ENCODE measurements around the gene METRNL. TPM values are rescaled to one million over a fixed set of nuclear protein-coding genes. Genes with fewer than 3 reads are reported as not detected.
A peak's percentile ranks its signal among the peaks of the same experiment; 100 is the strongest.

METRNL gene
- total RNA-seq, 1 donor from 2014 or later: 63.8 TPM

DNA sequence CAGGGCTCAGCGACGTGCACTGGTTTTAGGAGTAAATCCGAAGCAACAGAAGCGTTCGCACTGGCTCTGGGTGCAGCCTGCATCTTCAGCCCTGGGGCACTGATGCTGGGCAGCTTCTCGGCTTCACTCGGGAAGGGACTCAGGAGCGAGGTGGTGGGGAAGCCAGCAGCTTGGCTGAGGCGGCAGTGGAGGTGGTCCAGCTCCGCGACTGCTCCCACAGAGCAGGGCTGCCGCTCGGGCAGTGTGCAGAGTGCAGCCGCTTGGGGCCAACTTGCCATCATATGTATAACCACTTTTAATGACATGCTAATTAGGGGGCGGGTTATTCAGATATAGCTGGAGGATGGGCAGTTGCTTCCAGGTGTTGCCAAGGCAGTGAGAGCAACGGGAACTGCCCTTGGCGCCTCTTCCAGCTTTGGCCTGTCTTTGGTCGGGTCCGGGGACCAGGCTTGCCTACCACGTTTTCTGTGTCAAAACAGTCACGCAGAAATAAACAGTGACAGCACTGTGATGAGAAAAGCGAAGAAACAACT is 26.7 kb downstream of the METRNL start:
- H3K9me3 Mint-ChIP-seq (ENCODE audit: low read depth): no peaks in the 10 kb centered on the region
- no peak overlapping the region for H3K4me3 Mint-ChIP-seq (ENCODE audit: unreplicated experiment)
- peaks cover 80% of the 10 kb centered on the region for H3K4me1 Mint-ChIP-seq (ENCODE audit: low read depth)
- DNase-seq (ENCODE audit: low spot score): no peak
- H3K27me3 Mint-ChIP-seq (ENCODE audit: low read depth): no peaks in the 10 kb centered on the region
- TF ChIP-seq, protein P1, sequence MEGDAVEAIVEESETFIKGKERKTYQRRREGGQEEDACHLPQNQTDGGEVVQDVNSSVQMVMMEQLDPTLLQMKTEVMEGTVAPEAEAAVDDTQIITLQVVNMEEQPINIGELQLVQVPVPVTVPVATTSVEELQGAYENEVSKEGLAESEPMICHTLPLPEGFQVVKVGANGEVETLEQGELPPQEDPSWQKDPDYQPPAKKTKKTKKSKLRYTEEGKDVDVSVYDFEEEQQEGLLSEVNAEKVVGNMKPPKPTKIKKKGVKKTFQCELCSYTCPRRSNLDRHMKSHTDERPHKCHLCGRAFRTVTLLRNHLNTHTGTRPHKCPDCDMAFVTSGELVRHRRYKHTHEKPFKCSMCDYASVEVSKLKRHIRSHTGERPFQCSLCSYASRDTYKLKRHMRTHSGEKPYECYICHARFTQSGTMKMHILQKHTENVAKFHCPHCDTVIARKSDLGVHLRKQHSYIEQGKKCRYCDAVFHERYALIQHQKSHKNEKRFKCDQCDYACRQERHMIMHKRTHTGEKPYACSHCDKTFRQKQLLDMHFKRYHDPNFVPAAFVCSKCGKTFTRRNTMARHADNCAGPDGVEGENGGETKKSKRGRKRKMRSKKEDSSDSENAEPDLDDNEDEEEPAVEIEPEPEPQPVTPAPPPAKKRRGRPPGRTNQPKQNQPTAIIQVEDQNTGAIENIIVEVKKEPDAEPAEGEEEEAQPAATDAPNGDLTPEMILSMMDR (IDR thresholded peaks at IDR 0.05): no peak
- H3K36me3 Mint-ChIP-seq (ENCODE audit: low read depth): no peaks in the 10 kb centered on the region
- no peak overlapping the region for H3K27ac Mint-ChIP-seq (ENCODE audit: unreplicated experiment)

DNA sequence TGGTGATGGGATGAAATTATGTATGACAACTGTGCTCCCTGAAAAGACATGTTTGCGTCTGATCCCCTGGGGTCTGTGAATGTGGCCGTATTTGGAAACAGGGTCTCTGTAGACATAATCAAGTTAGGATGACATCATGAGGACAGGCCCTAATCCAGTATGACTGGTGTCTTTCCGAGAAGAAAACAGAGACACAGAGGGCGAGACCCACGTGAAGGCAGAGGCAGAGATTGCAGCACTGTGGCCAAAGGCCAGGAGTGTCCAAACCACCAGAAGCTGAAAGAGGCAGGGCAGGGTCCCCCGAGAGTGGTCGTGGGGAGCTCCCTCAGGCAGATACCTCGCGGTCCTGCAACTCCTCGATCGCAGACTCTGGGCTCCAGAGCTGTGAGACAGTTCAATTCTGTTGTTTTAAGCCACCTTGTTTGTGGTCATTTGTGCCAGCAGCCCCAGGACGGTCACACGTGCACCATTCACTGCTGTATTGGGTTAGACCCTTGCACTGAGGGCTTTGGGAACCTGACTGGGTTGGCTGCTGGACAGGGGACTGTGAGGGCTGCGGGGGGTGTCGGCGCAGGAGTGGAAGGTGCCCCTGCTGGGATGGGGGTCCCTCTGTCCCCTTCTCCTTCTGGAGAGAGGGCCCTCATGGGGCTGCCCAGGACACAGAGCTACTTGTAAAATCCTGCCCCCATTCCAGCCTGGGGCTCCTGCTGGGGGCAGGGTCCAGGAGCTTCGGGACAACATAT is 27.7 kb downstream of the METRNL start:
- Mint-ChIP-seq H3K9me3 (ENCODE audit: low read depth) (no peaks in the 10 kb centered on the region), H3K4me1 (ENCODE audit: low read depth) (peaks cover 72% of the 10 kb centered on the region), H3K36me3 (ENCODE audit: low read depth) (no peaks in the 10 kb centered on the region), H3K4me3 (ENCODE audit: unreplicated experiment) (no peak overlapping the region), H3K27me3 (ENCODE audit: low read depth) (no peaks in the 10 kb centered on the region), H3K27ac (ENCODE audit: unreplicated experiment) (peak overlapping the region; percentile 38)
- DNase-seq (ENCODE audit: low spot score): no peak
- TF ChIP-seq, protein P1 (IDR thresholded peaks at IDR 0.05): no peak

DNA sequence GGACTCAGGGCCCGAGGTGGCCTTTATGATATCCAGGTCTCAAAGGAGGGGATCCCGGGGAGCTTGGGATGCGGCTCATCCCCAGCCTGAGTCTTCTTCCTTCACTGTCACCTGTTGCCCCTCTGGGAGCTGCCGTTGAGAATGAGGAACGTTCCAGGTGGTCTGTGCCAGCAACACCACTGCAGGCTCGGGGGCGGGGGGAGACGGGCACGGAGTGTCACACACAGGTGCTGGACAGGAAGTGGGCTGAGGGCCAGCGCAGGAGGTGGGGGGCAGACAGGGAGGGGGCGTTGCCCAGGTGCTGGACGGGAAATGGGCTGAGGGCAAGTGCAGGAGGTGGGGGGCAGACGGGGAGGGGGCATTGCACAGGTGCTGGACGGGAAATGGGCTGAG is 28.2 kb downstream of the METRNL start:
- no peaks in the 10 kb centered on the region for H3K27me3 Mint-ChIP-seq (ENCODE audit: low read depth)
- TF ChIP-seq, protein P1 (IDR thresholded peaks at IDR 0.05): no peak
- no peaks in the 10 kb centered on the region for H3K36me3 Mint-ChIP-seq (ENCODE audit: low read depth)
- no peak for DNase-seq (ENCODE audit: low spot score)
- H3K4me1 Mint-ChIP-seq (ENCODE audit: low read depth): peaks cover 69% of the 10 kb centered on the region
- H3K9me3 Mint-ChIP-seq (ENCODE audit: low read depth): no peaks in the 10 kb centered on the region
- no peak overlapping the region for H3K4me3 Mint-ChIP-seq (ENCODE audit: unreplicated experiment)
- no peak overlapping the region for H3K27ac Mint-ChIP-seq (ENCODE audit: unreplicated experiment)

DNA sequence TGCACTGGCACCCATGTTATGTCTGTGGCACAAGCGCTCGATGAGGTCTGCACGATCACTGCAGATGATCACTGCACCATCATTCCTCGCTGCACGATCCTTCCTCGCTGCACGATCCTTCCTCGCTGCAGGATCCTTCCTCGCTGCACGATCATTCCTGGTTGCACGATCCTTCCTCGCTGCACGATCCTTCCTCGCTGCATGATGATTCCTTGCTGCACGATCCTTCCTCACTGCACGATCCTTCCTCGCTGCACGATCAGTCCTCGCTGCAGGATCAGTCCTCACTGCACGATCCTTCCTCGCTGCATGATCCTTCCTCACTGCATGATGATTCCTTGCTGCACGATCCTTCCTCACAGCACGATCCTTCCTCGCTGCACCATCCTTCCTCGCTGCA is 29.3 kb downstream of the METRNL start:
- no peak for DNase-seq (ENCODE audit: low spot score)
- Mint-ChIP-seq H3K9me3 (ENCODE audit: low read depth) (no peaks in the 10 kb centered on the region), H3K4me1 (ENCODE audit: low read depth) (peaks cover 69% of the 10 kb centered on the region), H3K27ac (ENCODE audit: unreplicated experiment) (no peak overlapping the region), H3K4me3 (ENCODE audit: unreplicated experiment) (no peak overlapping the region), H3K27me3 (ENCODE audit: low read depth) (no peaks in the 10 kb centered on the region), H3K36me3 (ENCODE audit: low read depth) (no peaks in the 10 kb centered on the region)
- TF ChIP-seq, protein P1 (IDR thresholded peaks at IDR 0.05): no peak

DNA sequence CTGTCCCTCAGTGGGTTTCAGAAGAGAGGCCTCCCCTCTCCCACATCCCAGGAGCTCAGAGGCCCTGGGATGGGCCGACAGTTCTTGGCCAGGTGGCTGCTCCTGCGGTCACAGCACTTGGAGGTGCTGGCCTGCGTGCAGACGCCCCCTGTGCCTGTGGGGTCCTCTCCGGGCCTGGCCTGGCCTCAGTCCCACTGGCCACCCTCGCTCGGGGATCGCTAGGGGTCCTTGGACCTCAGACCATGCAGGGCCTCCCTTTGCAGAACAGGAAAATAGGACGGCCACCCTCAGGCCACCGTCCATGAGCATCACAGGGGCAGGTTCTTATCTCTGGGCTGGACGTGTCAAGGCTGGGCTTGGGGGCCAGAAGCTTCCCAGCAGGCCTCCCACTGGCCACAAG is 30.0 kb downstream of the METRNL start:
- Mint-ChIP-seq H3K4me1 (ENCODE audit: low read depth) (peaks cover 65% of the 10 kb centered on the region), H3K9me3 (ENCODE audit: low read depth) (no peaks in the 10 kb centered on the region), H3K4me3 (ENCODE audit: unreplicated experiment) (no peak overlapping the region), H3K36me3 (ENCODE audit: low read depth) (no peaks in the 10 kb centered on the region), H3K27me3 (ENCODE audit: low read depth) (no peaks in the 10 kb centered on the region), H3K27ac (ENCODE audit: unreplicated experiment) (peak overlapping the region; percentile 90)
- no peak for DNase-seq (ENCODE audit: low spot score)
- TF ChIP-seq, protein P1 (IDR thresholded peaks at IDR 0.05): no peak

All from chondrocyte (in vitro differentiated cells).